Right ventricle myocardium superior (tissue), 1 donor: ENCODE data around the gene BACH2. TPM values are rescaled to one million over a fixed set of nuclear protein-coding genes. Genes with fewer than 3 reads are reported as not detected.
A peak's percentile ranks its signal among the peaks of the same experiment; 100 is the strongest.

Experiments
- ATAC-seq: fragments of 200-7000 bp; cut with Tn5 transposase; one replicate; pipeline ENCODE4 v1.9.1; 2020; ENCODE audit warnings: mild to moderate bottlenecking; ENCODE audit not compliant: poor library complexity
- DNase-seq: peaks from one replicate; pipeline ENCODE4 v3.0.0-alpha.2; 2020
- intact Hi-C: fragments of 100-400 bp; cut with DNase I; formaldehyde crosslinking; loops from one replicate; pipeline ENCODE4 v1.11.2; 2022
- total RNA-seq: library from RNA; stranded (reverse); fragmentation: NEBNext Ultra II Directional; extraction: Animal tissue kit (Norgen Biotek cat#: 25700); gene quantifications from one replicate; pipeline ENCODE4 v1.2.1, GENCODE V29; 2021
- donor health status: DM: no; HTN: yes; CAD: no; lungs with severe emphysema.

The BACH2 gene
- total RNA-seq, 1 donor from 2014 or later = 1.9 TPM

- DNase-seq (no peak), ATAC-seq (no peak)
- intact Hi-C loops = no loop called here
Measured at GRCh38 chr6:90305800-90306448, 9.3 kb upstream of the BACH2 start.

DNA sequence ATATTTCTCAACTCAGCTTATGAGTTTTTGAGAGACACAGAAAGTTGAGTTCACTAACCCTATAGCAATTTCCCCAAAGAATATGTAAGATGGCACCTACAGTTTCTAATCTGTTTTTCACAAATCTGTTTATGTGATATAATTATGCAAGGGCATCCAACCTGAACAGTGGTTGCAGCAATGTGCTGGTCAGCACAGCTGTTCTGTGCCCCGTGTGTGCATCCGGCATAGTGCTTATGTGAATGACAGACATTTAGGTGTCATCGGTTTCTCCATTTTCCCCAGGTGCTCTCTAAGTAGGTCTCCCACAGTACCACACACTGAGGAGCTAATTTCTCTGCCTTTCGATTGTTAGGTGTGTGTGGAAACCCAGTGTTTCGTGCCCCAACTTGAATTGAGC, 7.7 kb upstream of the BACH2 start:
- intact Hi-C loops = no loop called here
- ATAC-seq (no peak), DNase-seq (no peak)

DNA sequence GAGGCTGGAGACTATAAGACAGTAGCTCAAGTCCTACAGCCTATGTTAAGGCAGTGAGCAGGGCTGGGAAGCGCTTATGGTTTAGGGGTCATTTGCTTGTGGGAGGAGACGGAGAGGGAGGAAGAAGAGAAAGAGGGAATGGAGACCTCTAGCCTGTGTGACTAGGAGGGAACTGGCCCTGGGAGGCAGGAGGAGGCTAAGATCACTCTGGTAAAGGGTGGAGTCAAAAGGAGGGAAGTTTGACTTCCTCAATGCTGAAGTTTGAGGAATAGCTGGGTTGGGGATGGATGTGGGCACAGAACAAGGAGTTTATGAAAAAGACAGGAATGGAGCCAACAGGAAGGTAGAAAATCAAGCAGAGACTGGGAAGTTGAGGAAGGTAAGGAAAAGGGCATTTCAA, 6.4 kb upstream of the BACH2 start:
- ATAC-seq (no peak), DNase-seq (no peak)
- intact Hi-C loops = no loop called here

- intact Hi-C loops = no loop called here
- ATAC-seq (no peak), DNase-seq (no peak)
Measured at GRCh38 chr6:90302320-90302719, 5.7 kb upstream of the BACH2 start.

- DNase-seq (no peak), ATAC-seq (no peak)
- intact Hi-C loops = no loop called here
Measured at GRCh38 chr6:90301816-90302215, 5.2 kb upstream of the BACH2 start.

DNA sequence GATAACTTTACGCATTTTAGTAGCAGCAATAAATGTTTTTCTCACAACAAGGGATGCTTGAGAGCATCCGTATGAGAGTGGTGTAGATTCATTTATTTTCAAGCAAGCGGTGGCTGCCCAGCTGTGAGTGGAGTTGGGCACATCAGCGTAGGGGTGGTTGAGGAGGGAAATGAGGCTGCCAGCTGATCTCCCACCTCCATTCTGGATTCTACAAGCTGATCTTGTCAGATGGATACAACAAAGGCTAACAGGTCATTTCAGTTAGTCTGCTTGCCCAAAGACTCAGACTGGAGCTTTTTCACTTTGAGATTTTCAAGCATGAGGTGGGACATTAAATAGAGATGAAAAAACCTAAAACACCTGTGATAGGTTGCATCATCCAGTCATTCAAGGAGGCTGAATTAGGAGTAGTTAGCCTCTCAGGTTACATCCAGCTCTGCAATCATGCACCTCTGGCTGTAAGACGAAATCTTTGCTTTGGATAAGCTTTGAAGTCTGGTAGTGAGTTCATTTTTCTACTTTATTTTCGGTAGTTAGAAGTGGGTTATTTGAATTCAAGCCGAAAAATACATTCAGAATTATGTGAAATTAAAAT, 1.9 kb upstream of the BACH2 start:
- DNase-seq = no peak
- intact Hi-C loops = loop anchor here (5.0 kb wide), 2 partner anchors 94 to 326 kb away; no protein-coding TSS in a partner anchor
- no peak for ATAC-seq

- DNase-seq = no peak
- no peak for ATAC-seq
- intact Hi-C loops = loop anchor here (5.0 kb wide), 2 partner anchors 94 to 326 kb away; no protein-coding TSS in a partner anchor
Measured at GRCh38 chr6:90297867-90298381, 1.3 kb upstream of the BACH2 start.

GRCh38 chr6:90297115-90297866, 648 bp upstream of the BACH2 start:
- intact Hi-C loops = loop anchor here (5.0 kb wide), 2 partner anchors 95 to 325 kb away; no protein-coding TSS in a partner anchor
- peak; percentile 41 for DNase-seq
- no peak for ATAC-seq

GRCh38 chr6:90295854-90296340, 746 bp downstream of the BACH2 start:
- peak; percentile 85 for ATAC-seq
- peak; percentile 77 for DNase-seq
- intact Hi-C loops = loop anchor here (5.0 kb wide), 2 partner anchors 96 to 324 kb away; no protein-coding TSS in a partner anchor

- peak; percentile 62 for DNase-seq
- peak; percentile 76 for ATAC-seq
- intact Hi-C loops = loop anchor here (5.0 kb wide), 2 partner anchors 97 to 323 kb away; no protein-coding TSS in a partner anchor
Measured at GRCh38 chr6:90294989-90295853, 1.4 kb downstream of the BACH2 start.

DNA sequence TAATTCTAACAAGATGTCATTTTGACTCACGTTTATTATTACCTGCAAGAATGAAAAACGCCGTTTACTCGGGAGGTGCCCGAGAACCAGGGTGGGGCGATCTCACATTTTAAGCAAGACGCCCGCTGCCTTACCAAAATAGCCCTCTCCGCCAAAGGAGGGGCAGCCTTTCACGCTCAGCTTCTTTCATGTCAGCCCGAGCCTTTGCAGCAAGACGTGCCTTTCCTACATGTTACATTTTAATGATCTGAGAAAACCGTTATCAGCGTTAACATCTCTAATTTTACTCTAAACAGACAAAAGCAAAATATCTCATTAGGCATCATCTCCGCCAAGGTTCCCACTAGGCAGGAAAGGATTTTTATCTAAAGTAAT, 2.0 kb downstream of the BACH2 start:
- intact Hi-C loops = no loop called here
- ATAC-seq = no peak
- DNase-seq = no peak

DNA sequence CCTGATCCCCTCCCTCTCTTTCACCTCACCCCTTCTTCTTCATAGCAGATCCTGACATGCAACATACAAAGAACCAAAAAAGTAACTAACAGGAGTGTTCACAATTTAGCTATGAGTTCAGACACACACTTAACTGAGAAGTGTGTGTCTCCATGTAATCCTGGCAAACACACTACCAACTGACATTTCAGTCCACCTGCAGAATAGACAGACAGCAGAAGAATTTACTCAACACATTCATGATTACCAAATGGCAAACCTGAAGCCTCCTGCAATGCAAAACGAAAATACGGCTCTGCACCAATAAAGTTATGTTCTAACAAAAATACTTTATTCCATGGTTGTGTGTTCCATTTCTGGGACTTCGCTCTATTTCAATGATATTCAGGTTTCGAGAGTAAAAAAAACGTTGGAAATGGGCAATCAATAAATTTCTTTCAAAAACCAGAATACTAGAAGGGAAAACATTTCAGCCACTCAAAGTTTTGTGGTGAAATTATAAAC, 2.6 kb downstream of the BACH2 start:
- intact Hi-C loops = no loop called here
- DNase-seq (no peak), ATAC-seq (no peak)

- ATAC-seq (no peak), DNase-seq (no peak)
- intact Hi-C loops = no loop called here
Measured at GRCh38 chr6:90293319-90293953, 3.2 kb downstream of the BACH2 start.

GRCh38 chr6:90291565-90291964, 5.1 kb downstream of the BACH2 start:
- intact Hi-C loops = no loop called here
- no peak for ATAC-seq

DNA sequence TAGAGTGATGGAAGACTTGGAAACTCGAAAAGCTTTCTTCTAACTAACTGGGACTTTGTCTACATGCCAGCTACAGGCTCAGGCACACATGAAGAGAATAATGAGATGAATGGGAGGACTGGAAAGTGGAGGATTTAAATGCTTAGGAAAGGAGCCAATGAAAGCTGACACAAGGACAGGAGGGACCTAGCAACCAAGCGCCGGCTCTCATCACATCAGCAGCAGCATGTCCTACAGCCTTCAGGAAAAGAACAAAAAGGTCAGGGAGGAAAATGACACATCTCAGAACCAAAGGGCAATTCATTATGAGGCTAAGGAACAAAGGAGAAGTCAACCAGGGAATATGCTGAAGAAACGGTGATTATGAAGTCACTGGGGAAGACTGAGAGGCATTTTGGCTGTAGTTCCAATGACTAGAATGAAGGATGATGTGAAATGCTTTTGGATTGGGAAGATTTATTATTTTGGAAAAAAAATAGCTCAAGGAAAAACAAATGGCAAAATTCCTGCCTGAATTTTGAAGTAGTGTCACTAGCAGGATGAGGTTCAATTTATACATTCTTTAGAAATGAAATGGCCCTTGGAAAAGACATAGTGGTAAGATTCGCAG, 5.7 kb downstream of the BACH2 start:
- intact Hi-C loops = no loop called here
- DNase-seq (no peak), ATAC-seq (no peak)

More at GRCh38 chr6:90291565-90291964, 5.1 kb downstream of the BACH2 start:
- DNase-seq = no peak

DNA sequence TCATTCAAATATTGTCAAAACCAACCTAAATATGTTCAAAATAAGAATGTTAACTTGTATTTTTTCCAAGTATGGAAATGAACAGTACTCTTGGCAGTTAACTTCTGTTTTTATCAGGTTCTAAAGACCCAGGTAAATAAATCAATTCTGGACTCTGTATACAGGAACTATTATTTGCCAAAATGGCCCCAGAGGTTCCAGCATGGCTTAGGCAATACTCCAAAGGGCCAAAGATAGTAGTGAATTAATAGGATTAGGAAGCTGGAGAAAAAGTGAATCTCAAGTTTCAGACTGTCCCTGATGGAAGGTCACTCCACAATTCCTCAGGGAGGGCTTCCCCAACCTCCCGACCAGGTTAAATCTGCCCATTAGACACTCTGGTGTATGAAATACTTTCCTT, 6.7 kb downstream of the BACH2 start:
- intact Hi-C loops = no loop called here
- no peak for ATAC-seq
- no peak for DNase-seq

DNA sequence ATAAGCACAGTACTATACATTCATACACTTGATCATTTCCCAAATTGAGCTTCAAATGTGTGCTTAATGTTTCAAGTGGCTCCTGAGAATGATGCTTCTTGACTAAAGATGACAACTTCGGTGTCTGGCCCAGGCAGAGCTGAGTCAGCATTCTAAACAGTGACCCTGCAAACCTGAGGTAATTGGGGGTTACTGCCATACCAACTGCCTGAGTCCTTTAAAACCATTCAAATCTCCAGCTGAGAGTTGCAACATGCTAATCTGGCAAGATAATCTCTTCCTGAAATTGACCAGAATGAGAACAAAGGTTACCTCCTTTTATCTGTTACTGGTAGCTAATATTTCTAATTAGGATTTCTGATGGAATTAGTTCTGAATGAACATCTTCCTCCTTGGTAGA, 8.2 kb downstream of the BACH2 start:
- ATAC-seq = no peak
- intact Hi-C loops = no loop called here
- no peak for DNase-seq
